ENCODE measurements around the gene MSX1.

Gene MSX1

GRCh38 chr4:4840351-4840750, 19.1 kb upstream of the MSX1 start:
- WGBS (ENCODE audit: insufficient coverage, insufficient read length), result no CpG with 5 or more reads among the region's 9 CpGs
- Histone ChIP-seq H3K27me3 (ENCODE audit: control insufficient read depth, insufficient read depth, low read length) (no peaks in the 10 kb centered on the region), H3K36me3 (ENCODE audit: control insufficient read depth, insufficient read depth, low read length) (no peaks in the 10 kb centered on the region), H3K4me3 (ENCODE audit: low read length) (no peak overlapping the region), H3K4me1 (ENCODE audit: control insufficient read depth, insufficient read depth, low read length) (no peaks in the 10 kb centered on the region), H3K27ac (ENCODE audit: low read length) (no peak overlapping the region), H3K9me3 (ENCODE audit: control insufficient read depth, insufficient read depth, low read length) (no peaks in the 10 kb centered on the region)
- no peak for DNase-seq (ENCODE audit: low read depth, low spot score)

GRCh38 chr4:4841156-4841555, 18.3 kb upstream of the MSX1 start:
- H3K4me3 ChIP-seq (ENCODE audit: low read length), result no peak overlapping the region
- WGBS (ENCODE audit: insufficient coverage, insufficient read length), result no CpG with 5 or more reads among the region's 9 CpGs
- no peaks in the 10 kb centered on the region for H3K36me3 ChIP-seq (ENCODE audit: control insufficient read depth, insufficient read depth, low read length)
- DNase-seq (ENCODE audit: low read depth, low spot score), result no peak
- no peaks in the 10 kb centered on the region for H3K4me1 ChIP-seq (ENCODE audit: control insufficient read depth, insufficient read depth, low read length)
- H3K9me3 ChIP-seq (ENCODE audit: control insufficient read depth, insufficient read depth, low read length), result no peaks in the 10 kb centered on the region
- no peak overlapping the region for H3K27ac ChIP-seq (ENCODE audit: low read length)
- H3K27me3 ChIP-seq (ENCODE audit: control insufficient read depth, insufficient read depth, low read length), result no peaks in the 10 kb centered on the region

GRCh38 chr4:4842476-4843441, 16.7 kb upstream of the MSX1 start:
- H3K9me3 ChIP-seq (ENCODE audit: control insufficient read depth, insufficient read depth, low read length), result no peaks in the 10 kb centered on the region
- peaks cover 2% of the 10 kb centered on the region; the same call in 1 of the 2 replicates for H3K27me3 ChIP-seq (ENCODE audit: control insufficient read depth, insufficient read depth, low read length)
- no peak overlapping the region for H3K27ac ChIP-seq (ENCODE audit: low read length)
- no CpG with 5 or more reads among the region's 15 CpGs for WGBS (ENCODE audit: insufficient coverage, insufficient read length)
- DNase-seq (ENCODE audit: low read depth, low spot score), result no peak
- no peak overlapping the region for H3K4me3 ChIP-seq (ENCODE audit: low read length)
- H3K4me1 ChIP-seq (ENCODE audit: control insufficient read depth, insufficient read depth, low read length), result no peaks in the 10 kb centered on the region
- no peaks in the 10 kb centered on the region for H3K36me3 ChIP-seq (ENCODE audit: control insufficient read depth, insufficient read depth, low read length)

- Histone ChIP-seq H3K4me3 (ENCODE audit: low read length) (no peak overlapping the region), H3K9me3 (ENCODE audit: control insufficient read depth, insufficient read depth, low read length) (no peaks in the 10 kb centered on the region), H3K27me3 (ENCODE audit: control insufficient read depth, insufficient read depth, low read length) (peaks cover 7% of the 10 kb centered on the region; the same call in 1 of the 2 replicates), H3K36me3 (ENCODE audit: control insufficient read depth, insufficient read depth, low read length) (no peaks in the 10 kb centered on the region), H3K4me1 (ENCODE audit: control insufficient read depth, insufficient read depth, low read length) (no peaks in the 10 kb centered on the region), H3K27ac (ENCODE audit: low read length) (no peak overlapping the region)
- no peak for DNase-seq (ENCODE audit: low read depth, low spot score)
- no CpG with 5 or more reads among the region's 16 CpGs for WGBS (ENCODE audit: insufficient coverage, insufficient read length)
These were observed 15.7 kb upstream of the MSX1 start for GRCh38 chr4:4843635-4844291.

- DNase-seq (ENCODE audit: low read depth, low spot score), result no peak
These were observed 14.4 kb upstream of the MSX1 start for GRCh38 chr4:4845027-4845426.

GRCh38 chr4:4847011-4847410, 12.5 kb upstream of the MSX1 start:
- Histone ChIP-seq H3K4me1 (ENCODE audit: control insufficient read depth, insufficient read depth, low read length) (no peaks in the 10 kb centered on the region; the same call in 1 of the 2 replicates), H3K27me3 (ENCODE audit: control insufficient read depth, insufficient read depth, low read length) (peaks cover 30% of the 10 kb centered on the region), H3K27ac (ENCODE audit: low read length) (no peak overlapping the region), H3K4me3 (ENCODE audit: low read length) (no peak overlapping the region), H3K36me3 (ENCODE audit: control insufficient read depth, insufficient read depth, low read length) (no peaks in the 10 kb centered on the region; the same call in 1 of the 2 replicates), H3K9me3 (ENCODE audit: control insufficient read depth, insufficient read depth, low read length) (no peaks in the 10 kb centered on the region)
- DNase-seq (ENCODE audit: low read depth, low spot score), result no peak
- WGBS (ENCODE audit: insufficient coverage, insufficient read length), result no CpG with 5 or more reads among the region's 7 CpGs

More at GRCh38 chr4:4845027-4845426, 14.4 kb upstream of the MSX1 start:
- no peaks in the 10 kb centered on the region for H3K36me3 ChIP-seq (ENCODE audit: control insufficient read depth, insufficient read depth, low read length)
- peaks cover 11% of the 10 kb centered on the region; the same call in 1 of the 2 replicates for H3K27me3 ChIP-seq (ENCODE audit: control insufficient read depth, insufficient read depth, low read length)
- no peaks in the 10 kb centered on the region; the same call in 1 of the 2 replicates for H3K4me1 ChIP-seq (ENCODE audit: control insufficient read depth, insufficient read depth, low read length)
- no peak overlapping the region for H3K4me3 ChIP-seq (ENCODE audit: low read length)
- no peaks in the 10 kb centered on the region for H3K9me3 ChIP-seq (ENCODE audit: control insufficient read depth, insufficient read depth, low read length)
- no peak overlapping the region for H3K27ac ChIP-seq (ENCODE audit: low read length)
- no CpG with 5 or more reads among the region's 13 CpGs for WGBS (ENCODE audit: insufficient coverage, insufficient read length)

GRCh38 chr4:4848540-4848939, 10.9 kb upstream of the MSX1 start:
- Histone ChIP-seq H3K9me3 (ENCODE audit: control insufficient read depth, insufficient read depth, low read length) (no peaks in the 10 kb centered on the region), H3K27me3 (ENCODE audit: control insufficient read depth, insufficient read depth, low read length) (peaks cover 45% of the 10 kb centered on the region), H3K4me3 (ENCODE audit: low read length) (no peak overlapping the region), H3K27ac (ENCODE audit: low read length) (no peak overlapping the region), H3K36me3 (ENCODE audit: control insufficient read depth, insufficient read depth, low read length) (no peaks in the 10 kb centered on the region; the same call in 1 of the 2 replicates), H3K4me1 (ENCODE audit: control insufficient read depth, insufficient read depth, low read length) (no peaks in the 10 kb centered on the region; the same call in 1 of the 2 replicates)
- no CpG with 5 or more reads among the region's 8 CpGs for WGBS (ENCODE audit: insufficient coverage, insufficient read length)
- DNase-seq (ENCODE audit: low read depth, low spot score), result no peak

GRCh38 chr4:4849106-4849505, 10.4 kb upstream of the MSX1 start:
- H3K9me3 ChIP-seq (ENCODE audit: control insufficient read depth, insufficient read depth, low read length), result no peaks in the 10 kb centered on the region
- no peak overlapping the region for H3K27ac ChIP-seq (ENCODE audit: low read length)
- DNase-seq (ENCODE audit: low read depth, low spot score), result no peak
- peaks cover 51% of the 10 kb centered on the region for H3K27me3 ChIP-seq (ENCODE audit: control insufficient read depth, insufficient read depth, low read length)
- H3K36me3 ChIP-seq (ENCODE audit: control insufficient read depth, insufficient read depth, low read length), result no peaks in the 10 kb centered on the region; the same call in 1 of the 2 replicates
- WGBS (ENCODE audit: insufficient coverage, insufficient read length), result no CpG with 5 or more reads among the region's 3 CpGs
- no peaks in the 10 kb centered on the region; the same call in 1 of the 2 replicates for H3K4me1 ChIP-seq (ENCODE audit: control insufficient read depth, insufficient read depth, low read length)
- no peak overlapping the region for H3K4me3 ChIP-seq (ENCODE audit: low read length)

- Histone ChIP-seq H3K4me3 (ENCODE audit: low read length) (no peak overlapping the region), H3K27ac (ENCODE audit: low read length) (no peak overlapping the region), H3K9me3 (ENCODE audit: control insufficient read depth, insufficient read depth, low read length) (no peaks in the 10 kb centered on the region), H3K4me1 (ENCODE audit: control insufficient read depth, insufficient read depth, low read length) (no peaks in the 10 kb centered on the region; the same call in 1 of the 2 replicates), H3K36me3 (ENCODE audit: control insufficient read depth, insufficient read depth, low read length) (no peaks in the 10 kb centered on the region; the same call in 1 of the 2 replicates), H3K27me3 (ENCODE audit: control insufficient read depth, insufficient read depth, low read length) (peaks cover 56% of the 10 kb centered on the region)
- WGBS (ENCODE audit: insufficient coverage, insufficient read length), result no CpG with 5 or more reads among the region's 9 CpGs
- no peak for DNase-seq (ENCODE audit: low read depth, low spot score)
These were observed 9.8 kb upstream of the MSX1 start for GRCh38 chr4:4849524-4850193.

GRCh38 chr4:4851081-4851480, 8.4 kb upstream of the MSX1 start:
- DNase-seq (ENCODE audit: low read depth, low spot score), result no peak
- peaks cover 70% of the 10 kb centered on the region for H3K27me3 ChIP-seq (ENCODE audit: control insufficient read depth, insufficient read depth, low read length)
- no peaks in the 10 kb centered on the region for H3K9me3 ChIP-seq (ENCODE audit: control insufficient read depth, insufficient read depth, low read length)
- WGBS (ENCODE audit: insufficient coverage, insufficient read length), result no CpG with 5 or more reads among the region's 12 CpGs
- H3K4me3 ChIP-seq (ENCODE audit: low read length), result no peak overlapping the region
- no peak overlapping the region for H3K27ac ChIP-seq (ENCODE audit: low read length)
- no peaks in the 10 kb centered on the region; the same call in 1 of the 2 replicates for H3K4me1 ChIP-seq (ENCODE audit: control insufficient read depth, insufficient read depth, low read length)
- no peaks in the 10 kb centered on the region; the same call in 1 of the 2 replicates for H3K36me3 ChIP-seq (ENCODE audit: control insufficient read depth, insufficient read depth, low read length)

Data from iPS DF 6.9 (cell line).